HAP-1 (cell line): Measurements from ENCODE around the gene C1orf50.

ENCODE experiments used
- DNase-seq, 2 experiments: peaks; one replicate each; pipeline ENCODE4 v3.0.0-alpha.2; 2016 to 2020; ENCODE audit warnings: low spot score in 2 of 2
- H3K27me3 ChIP-seq: fragments of 250-450 bp; sonication (Bioruptor Pico); 2 replicates; pipeline ENCODE4 v1.5.1; 2020; ENCODE audit warnings: low read depth, mild to moderate bottlenecking, moderate library complexity
- H3K36me3 ChIP-seq: fragments of 250-450 bp; sonication (Bioruptor Pico); replicated peaks from 2 replicates; pipeline ENCODE4 v1.5.1; 2020; ENCODE audit warnings: mild to moderate bottlenecking
- H3K4me1 ChIP-seq: fragments of 250-450 bp; sonication (Bioruptor Pico); 2 replicates; pipeline ENCODE4 v1.5.1; 2020; ENCODE audit warnings: mild to moderate bottlenecking
- H3K4me3 ChIP-seq: fragments of 250-450 bp; sonication (Bioruptor Pico); 2 replicates; pipeline ENCODE4 v1.5.1; 2020; ENCODE audit warnings: mild to moderate bottlenecking, moderate library complexity
- H3K9me3 ChIP-seq: fragments of 250-450 bp; sonication (Bioruptor Pico); 2 replicates; pipeline ENCODE4 v1.5.1; 2020; ENCODE audit warnings: mild to moderate bottlenecking, moderate library complexity
- in situ Hi-C: fragments of 300-500 bp; cut with MboI; formaldehyde crosslinking; loops from 3 replicates; pipeline ENCODE4 v1.14.3; 2020; ENCODE audit warnings: low sequenced_read_pairs, inconsistent platforms, mixed read lengths

Gene C1orf50

DNA sequence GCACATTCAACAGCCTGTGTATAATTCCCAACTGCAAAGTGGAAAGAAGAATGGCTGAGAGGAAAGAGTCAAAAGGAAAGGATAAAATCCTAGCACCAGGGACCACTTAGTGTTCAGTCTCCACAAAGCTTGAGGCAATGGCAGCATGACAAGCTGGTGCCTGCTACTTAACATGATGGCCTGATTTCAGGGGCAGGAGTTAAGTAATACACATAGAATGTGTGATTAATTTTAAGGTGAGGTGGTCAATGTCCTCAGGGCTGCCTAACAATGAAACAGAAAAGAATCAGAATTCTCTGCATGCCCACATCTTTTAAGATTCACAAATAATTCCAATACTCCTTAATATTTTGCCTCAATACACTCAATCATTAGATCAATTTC lies 9.2 kb upstream of the C1orf50 start:
- Histone ChIP-seq H3K27me3 (no peaks in the 10 kb centered on the region), H3K36me3 (peaks cover 72% of the 10 kb centered on the region), H3K4me3 (no peak overlapping the region), H3K4me1 (no peaks in the 10 kb centered on the region), H3K9me3 (no peaks in the 10 kb centered on the region)
- in situ Hi-C loops = no loop called here
- no peak for DNase-seq

DNA sequence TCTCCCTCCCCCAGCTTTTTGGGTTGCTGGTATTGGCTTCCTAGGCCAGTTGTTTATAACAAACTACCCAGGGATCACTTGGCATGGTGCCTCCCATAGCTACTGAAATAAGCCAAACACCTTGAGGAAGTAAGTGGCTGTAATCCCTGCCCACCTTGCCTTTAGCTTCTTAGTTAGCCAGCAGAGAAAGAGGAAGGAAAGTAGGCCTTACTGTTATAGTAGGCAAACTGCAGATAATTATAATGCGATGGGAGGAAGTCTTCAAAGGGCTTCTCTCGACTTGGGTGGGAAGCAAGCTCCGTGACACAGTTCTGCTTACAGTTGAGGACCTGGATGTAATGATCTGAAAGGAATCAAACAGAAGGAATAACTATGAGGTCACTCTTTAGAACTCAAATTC lies 8.4 kb upstream of the C1orf50 start:
- Histone ChIP-seq H3K4me1 (no peaks in the 10 kb centered on the region), H3K9me3 (no peaks in the 10 kb centered on the region), H3K36me3 (peaks cover 67% of the 10 kb centered on the region), H3K27me3 (no peaks in the 10 kb centered on the region), H3K4me3 (no peak overlapping the region)
- no peak for DNase-seq
- in situ Hi-C loops = no loop called here

DNA sequence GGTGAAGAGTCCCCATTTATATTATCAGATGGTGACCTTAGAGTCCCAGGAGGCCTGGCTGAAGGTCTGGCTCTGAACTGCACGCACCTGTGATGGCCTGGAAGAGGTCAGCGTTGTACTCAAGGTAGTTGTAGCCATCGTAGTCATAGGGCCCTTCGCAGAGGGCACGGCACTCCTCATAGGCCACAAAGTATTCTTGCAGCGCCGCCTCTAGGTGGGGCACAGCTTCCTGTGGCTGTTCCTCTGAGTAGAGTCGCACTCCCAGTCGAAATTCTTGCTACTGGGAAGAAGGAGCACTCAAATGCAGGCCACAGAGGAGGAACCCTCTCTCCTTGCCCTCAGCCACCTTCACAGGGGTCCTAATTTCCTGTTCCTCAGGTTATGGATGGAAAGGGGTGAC lies 7.9 kb upstream of the C1orf50 start:
- H3K4me1 ChIP-seq = no peaks in the 10 kb centered on the region; the same call in 1 of the 2 replicates
- no peaks in the 10 kb centered on the region for H3K27me3 ChIP-seq
- H3K9me3 ChIP-seq = no peaks in the 10 kb centered on the region
- in situ Hi-C loops = no loop called here
- DNase-seq = no peak
- H3K4me3 ChIP-seq = no peak overlapping the region
- H3K36me3 ChIP-seq = peaks cover 62% of the 10 kb centered on the region

DNA sequence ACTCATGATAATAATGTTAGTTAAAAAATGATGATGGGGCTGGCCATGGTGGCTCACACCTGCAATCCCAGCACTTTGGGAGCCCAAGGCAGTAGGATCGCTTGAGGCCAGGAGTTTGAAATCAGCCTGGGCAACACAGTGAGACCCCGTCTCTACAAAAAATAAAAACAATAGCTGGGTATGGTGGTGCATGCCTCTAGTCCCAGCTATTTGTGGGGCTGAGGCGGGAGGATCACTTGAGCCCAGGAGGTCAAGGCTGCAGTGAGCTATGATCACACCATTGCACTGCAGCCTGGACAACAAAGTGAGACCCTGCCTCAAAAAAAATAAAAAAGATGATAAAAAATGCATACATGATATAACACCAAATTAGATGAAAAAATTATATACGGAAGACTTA lies 5.5 kb upstream of the C1orf50 start:
- no peak for DNase-seq
- Histone ChIP-seq H3K27me3 (no peaks in the 10 kb centered on the region), H3K4me1 (peaks cover 9% of the 10 kb centered on the region), H3K9me3 (no peaks in the 10 kb centered on the region), H3K4me3 (no peak overlapping the region), H3K36me3 (peaks cover 40% of the 10 kb centered on the region)
- in situ Hi-C loops = no loop called here

DNA sequence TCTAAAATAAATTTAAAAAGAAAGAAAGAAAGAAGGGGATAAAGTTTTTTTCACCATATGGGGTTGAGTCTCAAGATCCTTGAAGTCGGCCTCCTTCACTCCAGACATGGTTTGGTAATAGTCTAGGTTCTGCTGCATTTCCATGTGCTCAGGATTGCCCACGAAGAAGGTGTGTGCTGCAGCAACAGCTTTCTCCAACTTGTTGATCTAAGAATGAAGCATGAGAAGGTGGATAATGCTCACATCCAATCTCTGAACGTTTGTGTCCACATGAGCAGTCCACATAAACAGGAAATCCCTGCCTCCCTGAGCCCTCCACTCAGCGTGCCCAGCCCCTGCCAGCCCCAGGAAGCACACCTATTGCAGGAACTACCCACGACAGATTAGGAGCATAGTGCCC lies 4.8 kb upstream of the C1orf50 start:
- Histone ChIP-seq H3K9me3 (no peaks in the 10 kb centered on the region), H3K4me1 (peaks cover 9% of the 10 kb centered on the region), H3K36me3 (peaks cover 36% of the 10 kb centered on the region), H3K4me3 (no peak overlapping the region), H3K27me3 (no peaks in the 10 kb centered on the region)
- no peak for DNase-seq
- in situ Hi-C loops = no loop called here

DNA sequence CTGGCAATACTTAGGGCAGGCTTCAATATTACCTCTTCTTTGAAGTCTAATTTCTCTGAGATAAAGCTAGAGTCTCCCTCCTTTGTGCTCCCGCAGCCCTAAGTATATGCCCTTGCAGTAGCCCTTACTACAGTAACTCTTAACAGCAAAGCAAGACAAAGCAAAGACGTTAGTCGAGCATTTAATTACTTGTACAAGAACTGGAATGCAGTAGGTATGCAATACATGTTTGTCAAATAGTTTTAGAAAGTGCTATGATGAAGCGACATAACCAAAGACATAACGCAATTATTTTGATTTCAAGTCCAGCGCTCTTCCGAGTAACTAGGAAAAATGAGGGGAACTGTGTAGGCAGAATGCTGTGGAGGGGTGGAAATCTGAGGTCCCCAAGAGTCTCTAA lies 1.8 kb upstream of the C1orf50 start:
- Histone ChIP-seq H3K36me3 (peaks cover 14% of the 10 kb centered on the region; the same call in 1 of the 2 replicates), H3K4me1 (peaks cover 15% of the 10 kb centered on the region), H3K9me3 (no peaks in the 10 kb centered on the region), H3K27me3 (no peaks in the 10 kb centered on the region), H3K4me3 (peak overlapping the region; percentile 98)
- in situ Hi-C loops = no loop called here
- peak in 1 of 2 experiments; percentile 7 for DNase-seq

DNA sequence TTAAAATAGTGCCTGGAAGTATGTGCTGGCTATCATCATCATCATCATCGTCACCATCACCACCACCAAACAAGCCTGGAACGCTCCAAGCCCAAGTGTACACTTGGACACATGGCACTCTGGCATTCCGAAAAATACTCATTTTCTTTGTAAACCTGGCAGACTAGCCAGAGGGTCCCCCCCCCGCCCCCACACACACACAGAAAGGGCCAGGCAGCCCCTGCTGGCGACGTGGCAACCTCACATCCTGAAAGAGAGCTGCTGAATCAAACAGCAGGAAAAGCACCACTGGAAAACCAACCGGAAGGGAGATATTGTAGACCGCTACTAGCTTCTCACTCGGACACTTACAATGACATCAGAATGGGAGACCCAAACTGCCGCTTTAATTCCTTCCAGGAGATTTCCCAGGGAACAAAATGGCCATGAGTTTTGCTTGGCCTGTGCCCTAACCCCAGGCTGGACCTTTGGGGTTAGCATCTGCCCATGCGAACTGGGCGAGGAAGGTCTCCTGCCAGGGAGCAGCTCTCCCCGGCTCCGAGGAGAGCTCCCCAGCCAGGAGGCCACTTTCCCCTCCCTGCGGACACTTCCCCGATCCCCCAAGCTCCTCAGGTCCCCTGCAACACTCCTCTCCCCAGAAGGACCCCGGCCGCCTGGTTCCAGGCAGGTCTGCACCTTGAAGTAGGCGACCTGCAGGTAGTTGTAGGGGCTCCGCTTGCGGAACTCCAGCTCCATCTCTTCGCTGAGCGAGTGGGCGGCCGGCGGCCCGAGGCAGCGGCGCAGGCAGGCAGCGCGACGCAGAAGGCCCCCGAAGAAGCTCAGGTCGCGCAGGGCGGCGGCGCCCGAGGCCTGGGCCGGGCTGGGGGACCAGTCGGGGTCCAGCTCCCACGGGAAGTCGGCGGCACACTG lies 963 bp upstream of the C1orf50 start:
- H3K36me3 ChIP-seq = peaks cover 13% of the 10 kb centered on the region; the same call in 1 of the 2 replicates
- H3K27me3 ChIP-seq = no peaks in the 10 kb centered on the region
- in situ Hi-C loops = no loop called here
- peak overlapping the region; percentile 98 for H3K4me3 ChIP-seq
- peak; percentile 76 to 83 for DNase-seq
- peaks cover 15% of the 10 kb centered on the region for H3K4me1 ChIP-seq
- no peaks in the 10 kb centered on the region for H3K9me3 ChIP-seq

DNA sequence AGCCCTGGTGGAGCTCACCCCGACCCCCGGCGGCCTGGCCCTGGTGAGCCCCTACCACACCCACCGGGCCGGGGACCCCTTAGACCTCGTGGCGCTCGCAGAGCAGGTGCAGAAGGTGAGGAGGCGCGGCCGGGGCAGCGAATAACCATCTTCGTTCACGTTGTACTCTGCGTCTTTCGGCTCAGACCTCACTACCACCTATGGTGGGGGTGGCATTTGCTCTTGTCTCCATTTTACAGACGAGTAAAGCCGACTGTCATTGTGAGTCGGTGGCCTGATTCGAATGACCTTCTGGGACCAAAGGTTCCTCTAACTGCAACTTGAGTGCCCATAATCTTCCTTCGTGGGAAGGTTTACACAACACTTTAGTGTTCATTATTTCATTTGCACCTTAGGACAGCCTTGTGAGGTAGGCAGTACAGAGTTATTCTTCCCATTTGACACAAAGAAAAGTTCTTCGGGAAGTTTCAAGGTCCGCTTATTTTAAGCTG lies 506 bp downstream of the C1orf50 start:
- 0 out of 2 replicates have a peak, but pooled peaks cover 3% of the 10 kb centered on the region for H3K36me3 ChIP-seq
- in situ Hi-C loops = no loop called here
- H3K27me3 ChIP-seq = no peaks in the 10 kb centered on the region
- peak overlapping the region; percentile 98 for H3K4me3 ChIP-seq
- peak in 1 of 2 experiments; percentile 26 for DNase-seq
- H3K4me1 ChIP-seq = peaks cover 15% of the 10 kb centered on the region
- H3K9me3 ChIP-seq = no peaks in the 10 kb centered on the region

DNA sequence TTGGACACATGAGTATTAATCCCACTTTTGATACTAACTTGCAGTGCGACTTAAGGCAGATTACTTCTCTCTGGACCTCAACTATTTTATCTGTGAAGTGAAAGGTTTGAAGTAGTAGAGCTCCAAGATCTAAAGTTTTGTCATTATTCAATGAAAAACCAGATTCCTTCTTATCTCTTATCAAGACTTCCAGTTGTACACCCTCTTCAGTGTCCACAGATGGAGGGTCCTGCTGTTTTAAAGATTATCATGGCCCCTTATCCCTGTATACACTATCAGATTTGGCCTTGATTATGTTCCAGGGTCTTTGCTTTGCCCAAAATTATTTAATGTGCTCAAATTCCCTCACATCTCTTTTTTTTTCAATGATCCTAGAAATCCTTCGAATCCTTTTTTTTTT lies 1.1 kb downstream of the C1orf50 start:
- H3K4me3 ChIP-seq = peak overlapping the region; percentile 98

DNA sequence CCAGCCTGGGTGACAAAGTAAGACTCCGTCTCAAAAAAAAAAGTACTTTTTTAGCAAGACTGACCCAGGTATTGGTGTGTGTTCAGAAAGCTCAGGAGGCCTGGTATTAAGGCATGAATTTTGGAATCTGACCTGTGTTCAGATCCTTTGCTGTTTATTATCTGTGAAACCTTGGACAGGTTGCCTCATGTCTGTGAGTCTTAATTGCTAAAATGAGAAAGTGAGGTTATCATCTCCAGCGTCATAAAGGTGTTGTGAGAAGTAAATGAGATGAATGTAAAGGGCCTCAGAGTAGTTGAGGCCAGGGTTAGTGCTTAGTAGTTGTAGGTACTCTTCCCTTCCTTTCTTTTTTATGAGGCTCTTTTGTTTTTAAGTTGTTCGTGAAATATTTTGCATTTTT lies 2.8 kb downstream of the C1orf50 start:
- Histone ChIP-seq H3K4me1 (peaks cover 10% of the 10 kb centered on the region), H3K27me3 (no peaks in the 10 kb centered on the region), H3K36me3 (peaks cover 8% of the 10 kb centered on the region), H3K9me3 (no peaks in the 10 kb centered on the region), H3K4me3 (no peak overlapping the region)
- in situ Hi-C loops = no loop called here
- no peak for DNase-seq

More for the DNA sequence above, 1.1 kb downstream of the C1orf50 start:
- H3K4me1 ChIP-seq = peaks cover 15% of the 10 kb centered on the region
- H3K36me3 ChIP-seq = 0 out of 2 replicates have a peak, but pooled peaks cover 3% of the 10 kb centered on the region
- DNase-seq = no peak
- H3K27me3 ChIP-seq = no peaks in the 10 kb centered on the region
- in situ Hi-C loops = no loop called here
- no peaks in the 10 kb centered on the region for H3K9me3 ChIP-seq

DNA sequence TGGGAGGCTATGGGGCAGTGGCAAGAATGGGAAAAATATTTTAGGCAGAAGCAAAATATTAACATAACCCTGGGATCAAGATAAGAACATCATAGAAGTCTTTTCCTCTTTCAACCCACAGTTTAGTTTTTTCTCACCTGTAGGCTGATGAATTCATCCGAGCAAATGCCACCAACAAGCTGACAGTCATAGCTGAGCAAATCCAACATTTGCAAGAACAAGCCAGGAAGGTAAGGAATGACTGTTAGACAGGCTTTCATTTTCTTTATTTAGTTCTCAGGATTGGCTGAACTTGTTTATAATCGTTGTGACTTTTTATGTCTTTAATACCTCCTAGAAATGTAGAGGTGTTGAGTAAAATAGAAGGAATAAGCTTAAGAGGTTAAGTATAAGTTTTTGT lies 6.4 kb downstream of the C1orf50 start:
- Histone ChIP-seq H3K36me3 (peaks cover 34% of the 10 kb centered on the region), H3K27me3 (no peaks in the 10 kb centered on the region), H3K9me3 (no peaks in the 10 kb centered on the region), H3K4me3 (no peak overlapping the region), H3K4me1 (peaks cover 3% of the 10 kb centered on the region; the same call in 1 of the 2 replicates)
- in situ Hi-C loops = no loop called here
- no peak for DNase-seq

DNA sequence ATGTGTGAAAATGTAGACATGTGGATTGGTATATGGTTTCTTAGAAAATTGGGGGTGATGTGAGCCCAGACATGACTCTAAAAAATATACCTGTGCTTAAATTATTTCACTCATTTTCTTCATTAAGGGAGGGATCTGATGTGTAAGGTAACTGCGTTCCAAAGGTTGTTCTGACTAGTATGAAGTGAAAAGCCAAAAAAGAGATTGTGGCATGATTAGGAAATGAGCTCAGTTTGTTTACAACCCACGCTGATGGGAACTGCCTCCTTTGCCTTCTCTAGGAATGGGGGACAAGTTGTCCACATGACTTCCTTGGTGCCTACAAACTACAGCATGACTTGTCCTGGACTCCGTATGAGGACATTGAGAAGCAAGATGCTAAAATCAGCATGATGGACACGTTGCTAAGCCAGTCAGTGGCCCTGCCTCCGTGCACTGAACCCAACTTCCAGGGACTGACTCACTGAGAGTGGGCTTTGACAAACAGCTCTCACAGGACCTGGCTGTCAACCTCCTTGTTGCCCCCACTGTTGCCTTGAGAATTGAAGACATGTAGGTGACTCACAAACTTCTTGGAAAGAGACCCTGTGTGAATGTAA lies 8.0 kb downstream of the C1orf50 start:
- no peaks in the 10 kb centered on the region for H3K9me3 ChIP-seq
- no peak for DNase-seq
- in situ Hi-C loops = loop anchor here (5.0 kb wide), 1 partner anchor 292 kb away; no protein-coding TSS in a partner anchor
- H3K27me3 ChIP-seq = no peaks in the 10 kb centered on the region
- peaks cover 44% of the 10 kb centered on the region for H3K36me3 ChIP-seq
- H3K4me1 ChIP-seq = no peaks in the 10 kb centered on the region
- H3K4me3 ChIP-seq = no peak overlapping the region

DNA sequence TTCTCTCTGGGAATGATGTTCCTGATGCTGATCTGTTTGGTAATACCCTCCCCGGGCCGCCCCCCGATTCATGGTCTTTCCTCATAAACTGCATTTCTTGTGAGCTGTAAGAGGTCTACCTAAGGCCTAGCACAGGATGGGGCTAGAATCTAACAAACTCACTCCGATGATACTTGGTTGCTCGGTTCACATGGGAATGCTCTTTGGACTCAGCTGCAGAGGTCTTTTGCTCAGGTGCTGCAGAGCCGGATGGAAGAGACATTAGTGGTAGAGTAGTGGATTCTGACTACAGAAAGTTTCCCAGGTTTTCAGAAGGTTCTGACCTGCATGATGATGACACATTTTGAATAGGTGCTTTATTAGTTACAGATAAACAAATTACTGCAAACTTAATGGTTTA lies 9.5 kb downstream of the C1orf50 start:
- in situ Hi-C loops = loop anchor here (5.0 kb wide), 1 partner anchor 291 kb away; no protein-coding TSS in a partner anchor
- H3K36me3 ChIP-seq = peaks cover 48% of the 10 kb centered on the region
- H3K9me3 ChIP-seq = no peaks in the 10 kb centered on the region

DNA sequence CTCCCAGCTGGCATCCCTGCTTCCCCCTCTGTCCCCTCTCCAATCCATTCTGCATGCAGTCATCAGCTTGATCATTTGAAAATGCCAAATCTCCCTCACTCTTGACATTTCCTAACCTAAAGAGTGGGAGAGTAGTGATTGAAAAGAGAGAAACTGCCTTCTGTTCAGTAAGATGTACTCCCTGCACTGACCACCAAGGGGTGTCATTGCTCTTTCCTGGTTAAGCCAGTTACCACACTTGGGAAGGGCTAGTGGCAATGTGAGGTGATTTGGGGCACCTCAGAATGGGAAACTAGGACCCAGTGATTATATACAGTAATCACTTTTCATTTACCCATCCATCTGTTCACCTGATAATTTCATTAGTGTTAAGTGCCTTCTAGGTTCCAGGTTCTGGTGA lies 10.8 kb downstream of the C1orf50 start:
- no peak overlapping the region for H3K4me3 ChIP-seq
- DNase-seq = peak; percentile 21 to 51
- in situ Hi-C loops = loop anchor here (5.0 kb wide), 1 partner anchor 289 kb away; no protein-coding TSS in a partner anchor
- no peaks in the 10 kb centered on the region for H3K4me1 ChIP-seq
- H3K36me3 ChIP-seq = peaks cover 52% of the 10 kb centered on the region
- no peaks in the 10 kb centered on the region for H3K9me3 ChIP-seq
- H3K27me3 ChIP-seq = no peaks in the 10 kb centered on the region

More for the DNA sequence above, 9.5 kb downstream of the C1orf50 start:
- H3K27me3 ChIP-seq = no peaks in the 10 kb centered on the region
- DNase-seq = no peak
- H3K4me1 ChIP-seq = no peaks in the 10 kb centered on the region
- H3K4me3 ChIP-seq = no peak overlapping the region
